Heart left ventricle (tissue), 13 donors: ENCODE measurements around the gene AHCYL1.

Source experiments
- POLR2A ChIP-seq, 2 donors: fragments of 450-650 bp; IDR thresholded peaks; one replicate each; pipeline ENCODE4 v1.6.1; 2017; ENCODE audit warnings: antibody characterized with exemption in 2 of 2, mild to moderate bottlenecking in 2 of 2, moderate library complexity in 2 of 2
- TF ChIP-seq, protein P1 (sequence below), 12 donors: fragments of 200-600 bp; sonication (generic) in 4 of 12; IDR thresholded peaks; one replicate each; pipeline versions ENCODE4 v1.5.0 to v1.8.0; 2018 to 2022; ENCODE audit warnings: antibody characterized with exemption in 12 of 12, mild to moderate bottlenecking in 5 of 12
- donor health status: ischemic (EF 13 %, LVEDD 7.1; RV severe dilation, severe dysfunction).
- donor health status: DM: no; HTN: yes; CAD: no.
- donor health status: DM: no; HTN: no; CAD: no.
- donor health status: ischemic (EF 25% LVEDD 6.9; RV normal size, moderate dysfunction).
- donor health status: ischemic (EF 25% LVEDD 5.7; RV mildly dilated, moderate dysfunction).
- donor health status: ischemic (EF 35%, LVEDD 5.7; RV mildly dilated, moderate dysfunction).
- donor health status: nonischemic (EF 11% LVEDD 7.7; RV severe dilation, severe dysfunction).
- donor health status: DM: yes; HTN: yes; CAD: no.
- donor health status: PGD.
- donor health status: ischemic (EF 29% LVEDD 5.4; RV normal size, mild dysfunction).
- donor health status: nonischemic (EF 23%, LVEDD 6.1; RV moderate dilation, normal function).

DNA sequence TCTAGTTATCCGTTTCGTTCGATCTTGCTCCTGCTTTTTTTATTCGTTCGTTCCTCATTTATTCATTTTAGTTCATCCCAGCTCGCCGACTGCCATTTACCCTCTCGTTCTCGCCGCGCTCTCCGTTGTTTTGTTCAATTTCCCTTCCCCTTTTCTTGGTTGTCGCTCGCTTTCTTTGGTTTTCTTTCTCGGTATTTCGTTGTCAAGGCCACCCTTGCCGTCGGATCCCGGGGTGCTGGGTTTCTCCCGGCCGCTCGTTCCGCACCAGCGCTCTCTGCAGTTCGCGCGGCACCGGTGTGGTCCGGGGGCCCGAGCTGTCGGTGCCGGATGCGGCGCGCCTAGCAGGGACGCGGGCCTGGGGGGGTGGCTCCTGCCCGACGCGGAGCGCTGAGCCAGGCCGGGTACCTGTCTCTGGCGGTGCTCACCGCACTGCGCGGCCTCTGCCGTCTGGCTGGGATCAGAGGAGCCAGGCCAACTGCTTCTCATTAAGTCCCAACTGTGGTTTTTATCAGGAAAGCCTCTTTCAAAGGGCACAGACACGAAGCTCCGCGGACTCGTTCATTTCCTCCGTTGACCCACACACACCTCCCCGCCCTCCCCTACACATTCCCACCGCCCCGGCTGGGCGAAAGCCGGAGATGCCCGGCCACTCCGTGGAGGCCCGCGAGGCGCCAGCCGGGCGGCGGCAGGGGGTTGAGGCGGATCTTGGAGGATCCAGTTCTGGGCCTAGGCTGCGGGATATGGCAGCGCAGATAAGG lies 84.3 kb downstream of the AHCYL1 start:
- TF ChIP-seq, protein P1, sequence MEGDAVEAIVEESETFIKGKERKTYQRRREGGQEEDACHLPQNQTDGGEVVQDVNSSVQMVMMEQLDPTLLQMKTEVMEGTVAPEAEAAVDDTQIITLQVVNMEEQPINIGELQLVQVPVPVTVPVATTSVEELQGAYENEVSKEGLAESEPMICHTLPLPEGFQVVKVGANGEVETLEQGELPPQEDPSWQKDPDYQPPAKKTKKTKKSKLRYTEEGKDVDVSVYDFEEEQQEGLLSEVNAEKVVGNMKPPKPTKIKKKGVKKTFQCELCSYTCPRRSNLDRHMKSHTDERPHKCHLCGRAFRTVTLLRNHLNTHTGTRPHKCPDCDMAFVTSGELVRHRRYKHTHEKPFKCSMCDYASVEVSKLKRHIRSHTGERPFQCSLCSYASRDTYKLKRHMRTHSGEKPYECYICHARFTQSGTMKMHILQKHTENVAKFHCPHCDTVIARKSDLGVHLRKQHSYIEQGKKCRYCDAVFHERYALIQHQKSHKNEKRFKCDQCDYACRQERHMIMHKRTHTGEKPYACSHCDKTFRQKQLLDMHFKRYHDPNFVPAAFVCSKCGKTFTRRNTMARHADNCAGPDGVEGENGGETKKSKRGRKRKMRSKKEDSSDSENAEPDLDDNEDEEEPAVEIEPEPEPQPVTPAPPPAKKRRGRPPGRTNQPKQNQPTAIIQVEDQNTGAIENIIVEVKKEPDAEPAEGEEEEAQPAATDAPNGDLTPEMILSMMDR (IDR thresholded peaks at IDR 0.05) = no peak
- TF ChIP-seq POLR2A (IDR thresholded peaks at IDR 0.05) = no peak
